ENCODE measurements around the gene DAP. TPM values are rescaled to one million over a fixed set of nuclear protein-coding genes. Genes with fewer than 3 reads are reported as not detected.

The DAP gene
- total and polyA plus RNA-seq, 2 of the 4 experiments (the other 2 are of a cell fraction), result 49.6 to 189 TPM

- Histone ChIP-seq H3K27me3 (ENCODE audit: control insufficient read depth, insufficient read depth, low read length) (no peaks in the 10 kb centered on the region), H3K4me3 (ENCODE audit: insufficient read depth, low read depth, low read length) (no peak overlapping the region), H3K4me2 (ENCODE audit: low read depth, low read length) (no peak overlapping the region), H2BK120ac (ENCODE audit: low read depth, low read length) (no peak overlapping the region), H3K56ac (ENCODE audit: extremely low read depth, insufficient read depth, low read length) (no peak overlapping the region), H2AFZ (replicated peaks; ENCODE audit: low read length, poor library complexity) (no peak overlapping the region), H2AK5ac (ENCODE audit: low read depth, low read length) (peak overlapping the region; percentile 46; the same call in 1 of the 2 replicates), H3K79me1 (ENCODE audit: low read depth in 1 of 2, low read length in 2 of 2) (peaks cover 21 to 77% of the 10 kb centered on the region in 2 experiments), H3K18ac (ENCODE audit: low read depth, low read length) (no peak overlapping the region), H2AK9ac (replicated peaks; ENCODE audit: low read depth, low read length, poor library complexity) (no peak overlapping the region), H3K27ac (ENCODE audit: insufficient read depth, low read length) (no peak overlapping the region), H3K4me1 (ENCODE audit: control insufficient read depth, insufficient read depth, low read length) (peaks cover 10% of the 10 kb centered on the region), H3K9me3 (ENCODE audit: control insufficient read depth, insufficient read depth, low read length) (no peaks in the 10 kb centered on the region), H3K14ac (replicated peaks; ENCODE audit: low read depth, low read length) (no peak overlapping the region), H2BK15ac (ENCODE audit: low read depth, low read length) (no peak overlapping the region), H4K91ac (ENCODE audit: insufficient read depth, low read depth, low read length) (peak overlapping the region; percentile 44; the same call in 1 of the 2 replicates), H3K23ac (ENCODE audit: low read depth, low read length) (no peak overlapping the region), H4K5ac (ENCODE audit: low read depth, low read length) (no peak overlapping the region), H3K9me1 (ENCODE audit: insufficient read depth, low read length) (peaks cover 5% of the 10 kb centered on the region), H4K20me1 (ENCODE audit: insufficient read depth, low read length) (peaks cover 44% of the 10 kb centered on the region), H4K8ac (ENCODE audit: low read depth in 2 of 2, low read length in 2 of 2) (no peak overlapping the region), H3K36me3 (ENCODE audit: control insufficient read depth, insufficient read depth, low read length) (peaks cover 2% of the 10 kb centered on the region; the same call in 1 of the 2 replicates), H3K9ac (ENCODE audit: low read depth, low read length) (no peak overlapping the region), H2BK5ac (ENCODE audit: low read depth, low read length, poor library complexity, severe bottlenecking) (no peak overlapping the region), H2BK20ac (ENCODE audit: low read depth, low read length) (no peak overlapping the region), H3K4ac (ENCODE audit: low read depth, low read length) (no peak overlapping the region)
- DNase-seq, result peak; percentile 59
- dilution Hi-C loops (cut with HindIII; ENCODE audit: low sequenced_read_pairs, unreplicated experiment), result no loop called here
- no peak for ATAC-seq (ENCODE audit: low read depth)
- TF ChIP-seq RAD21 (IDR thresholded peaks at IDR 0.05; ENCODE audit: low read length) (no peak), MAZ (IDR thresholded peaks at IDR 0.05; ENCODE audit: borderline replicate concordance, low read depth, low read length) (no peak), SMC3 (IDR thresholded peaks at IDR 0.05; ENCODE audit: low read depth, low read length) (no peak)
- 75% methylated on average over 4 of the region's 23 CpGs; no CpG with 5 or more reads in 1 of the 2 experiments for WGBS, 2 experiments (ENCODE audit: extremely low coverage in 2 of 2, insufficient read length in 1 of 2)
- in situ Hi-C loops (cut with MboI; ENCODE audit: low sequenced_read_pairs), result loop anchor here (5.0 kb wide), 1 partner anchor 180 kb away; no protein-coding TSS in a partner anchor
- ChIA-PET POLR2A (ENCODE audit: unreplicated experiment) (no interaction called here), CTCF (interaction anchor here (0.6 kb wide), 1 partner anchor 178 kb away, joined by 3 read pairs; no protein-coding TSS in a partner anchor)
- intact Hi-C loops (cut with micrococcal nuclease), result no loop called here
- no TSS peak for BruUV-seq (replicated peaks)
These were observed 128.8 kb downstream of the DAP start for GRCh38 chr5:10632110-10632761.
